ENCODE data around the gene FKBP2. TPM values are rescaled to one million over a fixed set of nuclear protein-coding genes. Genes with fewer than 3 reads are reported as not detected.

The FKBP2 gene
- total RNA-seq, 2 experiments from 2014 or later = 26.4 to 27.9 TPM

DNA sequence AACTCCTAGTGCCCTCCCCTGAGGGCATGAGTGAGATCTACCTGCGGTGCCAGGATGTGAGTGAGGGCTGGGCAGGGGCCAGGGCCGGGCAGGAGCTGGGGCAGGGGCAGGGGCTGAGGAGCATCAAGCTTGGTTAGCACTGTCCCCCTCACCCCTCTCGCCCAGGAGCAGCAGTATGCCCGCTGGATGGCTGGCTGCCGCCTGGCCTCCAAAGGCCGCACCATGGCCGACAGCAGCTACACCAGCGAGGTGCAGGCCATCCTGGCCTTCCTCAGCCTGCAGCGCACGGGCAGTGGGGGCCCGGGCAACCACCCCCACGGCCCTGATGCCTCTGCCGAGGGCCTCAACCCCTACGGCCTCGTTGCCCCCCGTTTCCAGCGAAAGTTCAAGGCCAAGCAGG, 20.6 kb upstream of the FKBP2 start:
- Mint-ChIP-seq H3K9me3 (no peaks in the 10 kb centered on the region), H3K27me3 (no peaks in the 10 kb centered on the region), H3K36me3 (ENCODE audit: low read depth) (peaks cover 31% of the 10 kb centered on the region), H3K4me3 (no peak overlapping the region), H3K4me1 (peaks cover 11% of the 10 kb centered on the region), H3K27ac (no peak overlapping the region)
- CTCF ChIA-PET = no interaction called here
- POLR2A ChIA-PET = interaction anchor here (1.6 to 14.6 kb wide), 2 partner anchors 12 to 34 kb away, joined by 4 to 275 read pairs; partner anchors contain the start of genes FERMT3 and STIP1
- no peak for DNase-seq

DNA sequence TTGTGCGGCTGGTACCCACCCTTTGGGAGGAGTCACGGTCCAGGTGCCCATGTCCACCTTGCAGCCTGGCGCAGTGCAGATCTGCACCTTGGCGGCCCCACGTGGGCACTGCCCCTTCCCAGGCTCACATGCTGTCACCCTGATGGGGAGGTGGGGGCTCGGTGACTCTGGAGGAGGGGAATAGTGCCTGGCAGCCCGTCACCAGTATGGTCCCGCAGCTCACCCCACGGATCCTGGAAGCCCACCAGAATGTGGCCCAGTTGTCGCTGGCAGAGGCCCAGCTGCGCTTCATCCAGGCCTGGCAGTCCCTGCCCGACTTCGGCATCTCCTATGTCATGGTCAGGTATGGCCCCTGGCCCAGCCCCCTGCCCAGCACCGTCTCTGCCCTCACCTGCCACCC, 20.1 kb upstream of the FKBP2 start:
- H3K9me3 Mint-ChIP-seq = no peaks in the 10 kb centered on the region
- no peaks in the 10 kb centered on the region for H3K27me3 Mint-ChIP-seq
- H3K27ac Mint-ChIP-seq = no peak overlapping the region
- H3K4me3 Mint-ChIP-seq = no peak overlapping the region
- POLR2A ChIA-PET = interaction anchor here (1.6 to 14.6 kb wide), 2 partner anchors 13 to 35 kb away, joined by 4 to 275 read pairs; partner anchors contain the start of genes FERMT3 and STIP1
- H3K4me1 Mint-ChIP-seq = peaks cover 13% of the 10 kb centered on the region
- CTCF ChIA-PET = no interaction called here
- peaks cover 29% of the 10 kb centered on the region for H3K36me3 Mint-ChIP-seq (ENCODE audit: low read depth)
- DNase-seq = no peak

DNA sequence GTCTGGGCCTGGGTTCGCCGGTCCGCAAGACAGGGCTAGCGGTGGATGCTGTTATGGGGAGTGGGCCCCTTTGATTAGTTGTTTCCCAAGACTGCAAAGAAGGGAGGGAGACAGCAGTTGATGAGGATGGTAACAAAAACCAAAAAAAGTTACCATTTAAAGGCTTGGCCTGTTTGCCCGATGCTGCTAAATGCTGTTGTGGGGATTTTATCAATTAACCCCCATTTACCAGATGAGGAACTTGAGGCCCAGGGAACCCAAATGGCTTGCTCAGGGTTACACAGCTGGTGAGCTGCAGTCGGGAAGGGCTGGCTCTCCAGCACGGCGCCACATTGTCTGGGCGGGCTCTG, 18.3 kb upstream of the FKBP2 start:
- H3K36me3 Mint-ChIP-seq (ENCODE audit: low read depth) = peaks cover 27% of the 10 kb centered on the region
- POLR2A ChIA-PET = interaction anchor here (1.2 to 14.6 kb wide), 6 partner anchors 13 to 95 kb away, joined by 4 to 275 read pairs (median 10); partner anchors contain the start of genes FERMT3, FKBP2, PPP1R14B and PRDX5

DNA sequence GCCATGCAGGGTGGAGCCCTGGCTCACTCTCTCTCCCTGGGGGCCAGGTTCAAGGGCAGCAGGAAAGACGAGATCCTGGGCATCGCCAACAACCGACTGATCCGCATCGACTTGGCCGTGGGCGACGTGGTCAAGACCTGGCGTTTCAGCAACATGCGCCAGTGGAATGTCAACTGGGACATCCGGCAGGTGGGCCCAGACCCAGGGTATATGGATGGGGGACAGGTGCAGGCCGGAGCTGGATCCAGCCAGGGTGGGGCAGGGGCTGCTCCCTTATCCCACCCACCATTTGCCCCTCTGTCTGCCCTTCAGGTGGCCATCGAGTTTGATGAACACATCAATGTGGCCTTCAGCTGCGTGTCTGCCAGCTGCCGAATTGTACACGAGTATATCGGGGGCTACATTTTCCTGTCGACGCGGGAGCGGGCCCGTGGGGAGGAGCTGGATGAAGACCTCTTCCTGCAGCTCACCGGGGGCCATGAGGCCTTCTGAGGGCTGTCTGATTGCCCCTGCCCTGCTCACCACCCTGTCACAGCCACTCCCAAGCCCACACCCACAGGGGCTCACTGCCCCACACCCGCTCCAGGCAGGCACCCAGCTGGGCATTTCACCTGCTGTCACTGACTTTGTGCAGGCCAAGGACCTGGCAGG, 17.8 kb upstream of the FKBP2 start:
- H3K4me3 Mint-ChIP-seq = no peak overlapping the region
- peaks cover 24% of the 10 kb centered on the region for H3K36me3 Mint-ChIP-seq (ENCODE audit: low read depth)
- CTCF ChIA-PET = interaction anchor here (0.9 to 1.4 kb wide), 3 partner anchors 9 to 27 kb away, joined by 3 to 4 read pairs (median 4); no protein-coding TSS in a partner anchor
- H3K27ac Mint-ChIP-seq = no peak overlapping the region
- H3K9me3 Mint-ChIP-seq = no peaks in the 10 kb centered on the region
- peaks cover 24% of the 10 kb centered on the region for H3K4me1 Mint-ChIP-seq
- POLR2A ChIA-PET = interaction anchor here (0.9 to 14.6 kb wide), 12 partner anchors 8 to 117 kb away, joined by 3 to 275 read pairs (median 6); partner anchors contain the start of genes CCDC88B, FERMT3, FKBP2 and PPP1R14B
- H3K27me3 Mint-ChIP-seq = no peaks in the 10 kb centered on the region
- DNase-seq = no peak

More for the DNA sequence above, 18.3 kb upstream of the FKBP2 start:
- Mint-ChIP-seq H3K27ac (no peak overlapping the region), H3K27me3 (no peaks in the 10 kb centered on the region), H3K4me1 (peaks cover 22% of the 10 kb centered on the region), H3K9me3 (no peaks in the 10 kb centered on the region), H3K4me3 (no peak overlapping the region)
- CTCF ChIA-PET = no interaction called here
- no peak for DNase-seq

DNA sequence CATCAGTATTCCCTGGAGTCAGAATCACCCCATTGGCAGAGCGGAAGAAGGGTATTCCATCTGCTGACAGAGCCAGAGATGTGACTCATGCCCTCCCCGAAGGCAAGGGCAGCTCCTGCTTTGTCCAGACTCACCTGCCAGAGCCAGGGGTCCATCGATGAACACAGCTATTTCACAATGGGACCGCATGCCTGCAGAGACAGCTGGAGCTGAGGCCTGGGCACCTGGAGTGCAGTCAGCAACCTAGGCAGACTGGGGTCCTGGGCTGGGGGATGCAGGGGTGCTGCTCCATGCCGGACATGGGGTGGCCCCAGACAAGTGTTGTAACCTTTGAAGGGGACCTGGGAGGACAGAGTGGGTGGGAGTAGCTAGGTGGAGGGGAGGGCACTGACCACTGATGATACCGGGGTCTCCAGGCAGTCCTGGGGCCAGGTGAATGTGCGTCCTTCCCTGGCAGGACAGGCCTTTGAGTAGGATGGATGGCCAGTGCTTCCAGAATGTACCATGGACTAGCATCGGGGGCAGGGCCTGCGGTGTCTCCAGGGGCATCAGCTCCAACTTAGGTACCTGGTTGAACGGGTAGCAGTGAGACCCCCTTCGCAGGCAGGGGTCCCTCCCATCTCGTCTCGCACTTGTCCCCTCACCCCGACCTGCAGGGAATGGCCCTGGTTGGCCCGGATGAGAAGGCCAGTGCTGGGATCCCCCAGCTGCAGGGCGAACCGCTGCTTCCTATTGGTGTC, 16.6 kb upstream of the FKBP2 start:
- ChIA-PET POLR2A (interaction anchor here (0.8 to 14.6 kb wide), 18 partner anchors 8 to 116 kb away, joined by 3 to 275 read pairs (median 6); partner anchors contain the start of genes CCDC88B, FERMT3, FKBP2 and GPR137), CTCF (interaction anchor here (0.9 to 1.4 kb wide), 3 partner anchors 10 to 26 kb away, joined by 3 to 4 read pairs (median 4); no protein-coding TSS in a partner anchor)
- peaks cover 30% of the 10 kb centered on the region for H3K4me1 Mint-ChIP-seq
- H3K9me3 Mint-ChIP-seq = no peaks in the 10 kb centered on the region
- peak overlapping the region; percentile 88 for H3K4me3 Mint-ChIP-seq
- peaks cover 17% of the 10 kb centered on the region for H3K36me3 Mint-ChIP-seq (ENCODE audit: low read depth)
- H3K27me3 Mint-ChIP-seq = no peaks in the 10 kb centered on the region
- no peak for DNase-seq
- peak overlapping the region; percentile 58 for H3K27ac Mint-ChIP-seq

DNA sequence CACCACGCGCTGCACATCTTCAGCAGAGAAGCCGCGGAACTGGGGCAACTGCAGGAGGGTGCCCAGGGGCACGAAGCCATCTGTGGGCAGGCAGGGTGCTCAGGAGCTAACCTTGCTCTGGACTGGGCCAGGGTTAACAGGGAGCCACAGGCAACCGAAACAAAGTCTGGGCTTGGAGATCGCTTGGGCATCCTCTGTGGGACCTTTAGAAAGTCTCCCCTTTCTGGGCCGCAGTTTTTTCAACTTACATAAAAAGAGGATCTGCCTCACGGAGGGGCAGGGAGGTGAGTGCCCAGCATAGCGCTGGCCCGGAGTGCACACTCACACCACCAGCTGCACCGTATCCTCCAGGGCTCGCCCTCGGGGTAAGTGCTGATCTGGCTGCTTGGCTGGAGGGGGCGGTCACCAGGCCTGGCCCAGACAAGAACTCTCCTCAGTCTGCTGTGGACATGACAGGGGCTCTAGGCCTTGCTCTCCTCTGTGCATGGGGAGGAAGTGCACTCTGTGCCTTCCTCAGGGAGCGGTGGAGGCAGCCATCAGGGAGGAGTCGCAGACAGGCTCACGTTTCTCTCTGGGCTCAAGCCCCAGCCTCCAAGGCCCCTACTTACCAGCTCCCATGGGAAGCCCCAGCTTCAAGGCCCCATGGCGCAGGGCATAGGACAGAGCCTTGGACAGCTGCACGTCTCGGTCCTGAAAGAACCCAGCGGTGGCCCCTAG, 15.8 kb upstream of the FKBP2 start:
- ChIA-PET CTCF (no interaction called here), POLR2A (interaction anchor here (0.8 to 14.6 kb wide), 14 partner anchors 9 to 93 kb away, joined by 3 to 275 read pairs (median 10); partner anchors contain the start of genes FERMT3, FKBP2, GPR137 and PLCB3)
- Mint-ChIP-seq H3K4me1 (peaks cover 36% of the 10 kb centered on the region), H3K9me3 (no peaks in the 10 kb centered on the region), H3K36me3 (ENCODE audit: low read depth) (peaks cover 18% of the 10 kb centered on the region), H3K27ac (peak overlapping the region; percentile 79), H3K27me3 (no peaks in the 10 kb centered on the region), H3K4me3 (peak overlapping the region; percentile 88)
- no peak for DNase-seq

DNA sequence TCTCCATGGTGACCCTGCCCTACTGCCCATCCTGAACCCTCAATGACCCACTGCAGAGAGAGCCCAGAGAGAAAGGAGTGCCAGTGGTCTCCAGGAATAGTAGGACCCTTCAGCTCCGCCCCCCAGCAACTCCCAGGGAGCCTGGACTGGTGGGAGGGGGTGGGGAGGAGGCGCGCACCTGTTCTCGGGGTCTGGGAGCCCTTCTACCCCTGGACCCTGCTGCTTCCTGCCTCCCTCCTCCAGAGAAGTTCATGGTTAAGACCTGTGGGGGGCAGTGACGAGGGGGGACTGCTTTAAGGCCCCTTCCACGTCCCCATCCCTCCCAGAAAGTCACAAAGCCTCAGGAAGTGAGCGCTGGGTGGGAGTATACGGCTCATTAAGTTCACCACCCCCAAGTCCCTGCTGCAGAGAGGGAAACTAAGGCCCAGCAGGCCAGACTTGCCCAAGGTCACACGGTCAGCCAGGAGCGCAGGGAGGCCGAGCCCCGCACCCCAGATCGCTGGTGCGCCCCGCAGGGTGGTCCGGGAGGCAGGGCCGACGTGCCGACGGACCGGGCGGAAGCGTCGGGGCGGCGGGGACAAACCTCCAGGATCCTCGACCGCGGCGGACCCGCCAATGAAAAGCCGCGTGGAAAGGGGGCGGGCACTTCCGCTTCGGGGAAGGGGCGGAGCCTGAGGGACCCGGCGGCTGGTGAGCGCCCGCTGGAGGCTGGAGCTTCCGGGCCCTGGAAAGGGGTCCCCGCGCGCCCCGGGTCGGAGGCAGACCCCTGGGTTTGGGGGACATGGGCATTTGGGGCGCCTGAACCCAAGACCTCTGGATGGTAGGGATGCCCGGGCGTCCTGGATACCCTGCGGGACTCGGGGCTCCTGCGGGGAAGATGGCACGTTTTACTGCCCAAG, 15.0 kb upstream of the FKBP2 start, which contains the start of the genes NUDT22 and TRPT1:
TSS of gene NUDT22 (plus strand) at position 667 of the 899 bp plus-strand sequence. CDS start 379 bp downstream, outside the sequence.
TSS of gene TRPT1 (minus strand) at position 579 of the 899 bp plus-strand sequence. CDS start at position 253, 326 bp downstream.
- Mint-ChIP-seq H3K27ac (peak within 1 kb of the TSS; percentile 79), H3K9me3 (no peaks in the 10 kb centered on the region), H3K4me1 (peaks cover 40% of the 10 kb centered on the region), H3K36me3 (ENCODE audit: low read depth) (peaks cover 17% of the 10 kb centered on the region), H3K4me3 (peak within 1 kb of the TSS; percentile 88), H3K27me3 (no peaks in the 10 kb centered on the region)
- CTCF ChIA-PET = interaction anchor here (0.9 to 5.1 kb wide), 9 partner anchors 14 to 92 kb away, joined by 3 to 40 read pairs (median 6); partner anchors contain the start of genes ESRRA, FERMT3, FKBP2 and PLCB3
- DNase-seq = peak; percentile 94
- POLR2A ChIA-PET = interaction anchor here (0.6 to 14.6 kb wide), 19 partner anchors 8 to 1634 kb away, joined by 3 to 275 read pairs (median 8); partner anchors contain the start of genes ESRRA, FERMT3, FKBP2 and GPR137

DNA sequence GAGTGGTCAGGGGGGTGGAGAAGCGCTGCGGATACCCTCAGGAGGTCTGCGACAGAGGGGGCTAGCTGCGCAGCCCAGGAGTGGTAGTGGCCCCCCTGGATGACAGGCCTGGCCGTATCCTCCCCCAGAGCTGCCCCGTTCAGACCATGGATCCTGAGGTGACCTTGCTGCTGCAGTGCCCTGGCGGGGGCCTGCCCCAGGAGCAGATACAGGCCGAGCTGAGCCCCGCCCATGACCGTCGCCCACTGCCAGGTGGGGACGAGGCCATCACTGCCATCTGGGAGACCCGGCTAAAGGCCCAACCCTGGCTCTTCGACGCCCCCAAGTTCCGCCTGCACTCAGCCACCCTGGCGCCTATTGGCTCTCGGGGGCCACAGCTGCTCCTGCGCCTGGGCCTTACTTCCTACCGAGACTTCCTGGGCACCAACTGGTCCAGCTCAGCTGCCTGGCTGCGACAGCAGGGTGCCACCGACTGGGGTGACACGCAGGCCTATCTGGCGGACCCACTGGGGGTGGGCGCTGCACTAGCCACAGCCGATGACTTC, 14.3 kb upstream of the FKBP2 start:
- Mint-ChIP-seq H3K27ac (peak overlapping the region; percentile 79), H3K4me1 (peaks cover 45% of the 10 kb centered on the region), H3K36me3 (ENCODE audit: low read depth) (peaks cover 17% of the 10 kb centered on the region), H3K4me3 (peak overlapping the region; percentile 88), H3K9me3 (no peaks in the 10 kb centered on the region), H3K27me3 (no peaks in the 10 kb centered on the region)
- CTCF ChIA-PET = interaction anchor here (0.9 to 5.1 kb wide), 11 partner anchors 15 to 105 kb away, joined by 3 to 40 read pairs (median 6); partner anchors contain the start of genes ESRRA, FERMT3, FKBP2 and PLCB3
- POLR2A ChIA-PET = interaction anchor here (0.6 to 14.6 kb wide), 16 partner anchors 11 to 1635 kb away, joined by 3 to 275 read pairs (median 9); partner anchors contain the start of genes ESRRA, FERMT3, FKBP2 and PPP1R14B
- peak; percentile 74 for DNase-seq

DNA sequence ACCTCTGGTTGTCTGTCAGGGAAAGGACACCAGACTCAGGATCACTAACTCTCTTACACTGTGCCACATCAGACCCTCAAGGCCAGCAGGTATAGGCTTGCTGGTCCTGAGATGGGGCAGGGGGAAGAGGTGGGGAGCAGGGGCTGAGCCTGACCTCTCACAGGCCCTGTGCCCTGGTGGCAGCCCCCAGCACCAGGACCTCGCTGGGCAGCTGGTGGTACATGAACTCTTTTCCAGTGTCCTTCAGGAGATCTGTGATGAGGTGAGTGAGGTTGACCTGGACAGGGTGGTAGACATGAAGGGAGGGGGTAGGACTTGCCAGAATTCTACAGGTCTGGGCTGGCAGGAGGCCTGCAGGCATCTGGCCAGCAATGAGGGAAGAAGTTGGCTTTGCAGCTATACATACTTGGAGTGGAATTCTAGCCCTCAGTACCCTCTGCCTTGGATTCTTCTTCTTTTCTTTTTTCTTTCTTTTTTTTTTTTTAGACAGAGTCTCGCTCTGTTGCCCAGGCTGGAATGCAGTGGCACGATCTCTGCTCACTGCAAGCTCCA, 13.4 kb upstream of the FKBP2 start:
- peak overlapping the region; percentile 88 for H3K4me3 Mint-ChIP-seq
- H3K27me3 Mint-ChIP-seq = no peaks in the 10 kb centered on the region
- CTCF ChIA-PET = interaction anchor here (0.7 to 5.1 kb wide), 9 partner anchors 14 to 1557 kb away, joined by 3 to 40 read pairs (median 6); partner anchors contain the start of genes ESRRA, FERMT3, FKBP2 and PLCB3
- DNase-seq = no peak
- H3K9me3 Mint-ChIP-seq = no peaks in the 10 kb centered on the region
- H3K27ac Mint-ChIP-seq = peak overlapping the region; percentile 79
- POLR2A ChIA-PET = interaction anchor here (0.8 to 14.6 kb wide), 11 partner anchors 10 to 105 kb away, joined by 3 to 275 read pairs (median 17); partner anchors contain the start of genes ESRRA, FERMT3, FKBP2 and PPP1R14B
- peaks cover 17% of the 10 kb centered on the region for H3K36me3 Mint-ChIP-seq (ENCODE audit: low read depth)
- peaks cover 51% of the 10 kb centered on the region for H3K4me1 Mint-ChIP-seq

DNA sequence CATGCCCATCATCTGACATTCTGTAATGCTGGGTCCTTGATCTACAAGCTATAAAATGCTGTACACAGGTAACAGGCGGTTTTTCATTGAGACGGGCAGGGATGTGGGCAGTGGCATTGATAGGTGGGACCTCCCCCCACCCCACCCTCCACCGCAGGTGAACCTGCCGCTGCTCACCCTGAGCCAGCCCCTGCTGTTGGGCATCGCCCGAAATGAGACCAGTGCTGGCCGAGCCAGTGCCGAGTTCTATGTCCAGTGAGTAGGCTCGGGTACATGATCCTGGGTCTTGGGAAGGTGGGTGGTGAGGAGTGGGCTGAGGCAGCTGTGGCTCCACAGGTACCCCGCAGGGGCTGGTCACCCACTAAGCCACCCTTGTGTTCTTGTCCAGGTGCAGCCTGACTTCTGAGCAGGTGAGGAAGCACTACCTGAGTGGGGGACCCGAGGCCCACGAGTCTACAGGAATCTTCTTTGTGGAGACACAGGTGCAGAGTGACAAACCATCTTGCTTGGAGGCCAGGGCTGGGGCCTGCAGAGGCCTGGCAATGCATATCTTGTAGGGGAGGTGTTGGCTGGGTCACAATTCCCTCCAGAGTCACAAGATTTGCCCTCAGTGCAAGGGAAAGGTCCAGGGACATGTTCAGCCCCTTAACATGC, 11.7 kb upstream of the FKBP2 start:
- ChIA-PET POLR2A (interaction anchor here (1.0 to 6.7 kb wide), 6 partner anchors 14 to 88 kb away, joined by 3 to 49 read pairs (median 4); partner anchors contain the start of genes FERMT3, FKBP2, PRDX5 and STIP1), CTCF (interaction anchor here (2.2 to 5.1 kb wide), 2 partner anchors 23 to 75 kb away, joined by 9 to 40 read pairs; partner anchors contain the start of gene FERMT3)
- Mint-ChIP-seq H3K4me1 (peaks cover 55% of the 10 kb centered on the region), H3K36me3 (ENCODE audit: low read depth) (peaks cover 18% of the 10 kb centered on the region), H3K4me3 (peak overlapping the region; percentile 85), H3K27me3 (no peaks in the 10 kb centered on the region), H3K27ac (peak overlapping the region; percentile 81), H3K9me3 (no peaks in the 10 kb centered on the region)
- DNase-seq = no peak
